DMS153 treated with DMSO at 0.1 percent for 48 hours (cell line): Measurements from ENCODE around the gene SESN3.
"Not testable (repeated sequence)": the region's sequence is repeated elsewhere in the genome, so short reads cannot be mapped to it uniquely, and the experiment has no call there.

Experiments used
- DNase-seq: peaks from one replicate; lab custom pipeline; 2025; ENCODE audit not compliant: unreplicated experiment; lab: John Stamatoyannopoulos, UW

Gene SESN3

GRCh38 chr11:95251896-95252295 is 20.9 kb upstream of the SESN3 start:
- not testable (repeated sequence) for DNase-seq

DNA sequence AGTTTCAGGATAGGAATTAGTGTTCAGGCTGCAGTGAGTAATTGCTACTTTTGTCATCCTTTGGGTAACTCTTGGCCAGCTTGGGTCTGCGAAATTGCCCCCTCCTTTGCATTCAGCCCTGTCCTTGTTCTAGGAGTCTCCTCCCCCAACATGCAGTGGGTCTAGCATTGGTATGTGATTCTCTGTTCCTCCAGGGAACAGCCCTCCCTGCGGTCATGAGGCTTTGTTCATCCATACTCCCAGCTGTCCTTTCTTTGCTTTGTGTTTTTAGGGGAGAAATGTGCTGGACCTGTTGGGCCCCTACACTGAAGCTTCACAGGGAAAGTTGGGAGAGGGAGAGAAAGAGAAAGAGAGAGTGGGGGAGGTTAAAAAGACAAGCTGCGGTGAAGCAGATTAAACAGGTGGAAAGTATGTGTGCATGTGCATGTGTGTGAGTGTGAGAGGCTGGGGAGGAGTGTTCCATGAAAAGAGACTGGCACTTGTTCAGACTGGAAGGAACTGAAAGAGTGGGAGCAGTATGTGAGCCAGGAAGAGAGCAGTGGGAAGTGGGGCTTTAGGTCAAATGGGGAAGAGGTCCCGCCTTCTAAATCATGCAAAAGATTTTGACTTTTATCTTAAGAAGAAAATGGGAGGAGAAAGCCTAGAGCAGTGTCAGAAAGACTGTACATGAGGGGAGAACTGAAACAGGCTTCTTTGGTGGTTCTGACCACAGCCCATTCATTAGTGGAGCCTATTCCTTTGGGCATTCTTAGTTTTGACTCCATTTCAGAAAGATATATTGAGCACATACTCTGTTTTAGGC is 17.9 kb upstream of the SESN3 start:
- no peak for DNase-seq

DNA sequence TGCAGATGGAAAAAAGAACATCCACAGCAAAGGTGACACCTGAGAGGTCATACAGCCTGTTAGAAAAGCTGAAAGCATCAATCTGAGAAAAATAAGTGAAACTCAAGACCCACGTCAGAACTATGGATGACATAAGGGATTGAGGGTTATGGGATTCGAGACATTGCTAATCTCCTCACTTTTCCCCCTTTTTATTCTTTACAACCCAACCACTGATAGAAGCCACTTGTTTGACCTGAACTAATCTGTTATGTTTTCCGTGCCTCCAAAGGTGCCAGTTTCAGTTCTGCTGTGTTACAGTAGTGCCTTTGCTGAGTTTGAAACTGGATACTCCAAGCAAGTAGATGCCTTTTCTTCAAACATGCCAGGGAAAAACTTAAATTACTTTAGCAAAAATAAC is 16.9 kb upstream of the SESN3 start:
- DNase-seq, result no peak

- DNase-seq, result peak; percentile 51
These were observed 16.2 kb upstream of the SESN3 start for GRCh38 chr11:95247127-95247684.

GRCh38 chr11:95245581-95245980 is 14.6 kb upstream of the SESN3 start:
- DNase-seq, result no peak

DNA sequence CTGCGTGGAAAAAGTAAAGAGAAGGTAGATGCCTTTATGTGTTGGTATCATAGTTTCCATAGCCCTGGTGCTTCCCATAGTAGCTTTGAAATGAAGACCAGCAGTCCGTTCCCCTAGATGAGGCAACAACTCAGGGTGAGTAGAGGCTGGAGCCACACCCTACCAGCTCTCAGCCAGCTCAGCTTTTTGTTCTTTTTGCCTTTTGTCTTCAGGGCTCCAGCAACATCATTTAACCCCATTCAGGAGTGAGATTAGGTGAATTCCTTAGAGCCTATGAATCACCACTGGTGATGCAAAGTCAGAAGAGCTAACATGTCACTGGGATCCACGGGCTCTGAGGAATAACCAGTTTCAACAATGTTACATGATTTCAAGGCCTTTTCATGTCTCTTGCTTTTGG is 14.0 kb upstream of the SESN3 start:
- no peak for DNase-seq

DNA sequence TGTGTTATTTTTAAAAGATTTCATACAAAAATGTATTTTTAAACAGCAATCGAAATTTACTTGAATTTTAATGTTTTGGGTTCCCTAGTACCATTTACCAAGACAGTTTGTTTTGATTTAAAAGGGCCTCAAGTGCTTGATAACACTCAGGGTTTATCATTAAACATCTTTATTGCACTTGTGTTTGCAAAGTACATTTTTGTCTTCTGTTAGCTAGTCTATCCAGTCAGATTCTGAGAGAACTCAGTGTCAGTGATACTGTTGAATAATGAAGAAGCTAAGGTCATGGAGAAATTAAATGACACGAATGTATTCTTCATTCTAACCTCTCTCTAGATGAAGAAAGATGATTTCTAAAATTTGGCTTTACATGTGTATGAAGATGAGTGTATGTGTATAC is 12.7 kb upstream of the SESN3 start:
- DNase-seq, result no peak

- DNase-seq, result no peak
These were observed 12.0 kb upstream of the SESN3 start for GRCh38 chr11:95242845-95243605.

- DNase-seq, result no peak
These were observed 11.3 kb upstream of the SESN3 start for GRCh38 chr11:95242091-95242844.

DNA sequence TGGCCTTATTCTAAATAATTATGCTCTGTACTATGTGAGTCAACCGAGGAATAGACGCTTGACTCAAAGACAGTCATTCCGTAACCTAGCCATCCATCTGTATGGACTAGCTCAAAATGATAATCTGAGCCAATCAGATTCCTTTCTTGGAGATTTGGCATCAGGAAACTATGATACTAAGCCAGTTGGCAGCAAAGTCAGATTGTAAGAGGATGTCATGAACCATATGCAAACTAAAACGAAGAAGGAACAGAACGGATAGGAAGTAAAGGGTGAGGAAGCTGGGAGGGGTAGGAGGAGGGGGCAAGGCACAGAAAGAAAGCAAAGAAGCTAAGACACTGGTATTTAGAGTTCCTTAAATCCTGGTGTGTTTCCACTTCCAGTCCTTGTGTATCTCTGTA is 10.7 kb upstream of the SESN3 start:
- no peak for DNase-seq

GRCh38 chr11:95239871-95240649 is 9.1 kb upstream of the SESN3 start:
- no peak for DNase-seq

DNA sequence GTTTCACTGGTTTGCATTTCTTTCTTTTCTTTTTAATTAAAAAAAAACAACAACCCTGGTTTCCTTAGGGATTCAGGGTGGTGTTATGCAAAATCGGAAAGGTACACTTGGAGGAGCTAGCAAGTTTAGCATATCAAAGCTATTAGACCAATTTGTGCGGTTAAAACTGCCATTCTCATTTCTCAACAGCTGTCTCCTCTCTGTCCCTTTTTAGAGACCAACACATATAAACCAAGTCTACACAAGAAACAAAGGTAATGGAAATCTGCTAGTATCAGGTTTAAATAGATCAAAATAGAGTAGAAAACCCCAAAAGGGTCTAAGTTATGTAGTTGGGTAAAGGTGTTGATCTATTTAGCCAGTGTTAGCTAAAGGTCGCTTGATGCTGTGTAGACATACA is 1.7 kb upstream of the SESN3 start:
- DNase-seq, result no peak

GRCh38 chr11:95231881-95232605 is 1.0 kb upstream of the SESN3 start:
- DNase-seq, result peak; percentile 53

DNA sequence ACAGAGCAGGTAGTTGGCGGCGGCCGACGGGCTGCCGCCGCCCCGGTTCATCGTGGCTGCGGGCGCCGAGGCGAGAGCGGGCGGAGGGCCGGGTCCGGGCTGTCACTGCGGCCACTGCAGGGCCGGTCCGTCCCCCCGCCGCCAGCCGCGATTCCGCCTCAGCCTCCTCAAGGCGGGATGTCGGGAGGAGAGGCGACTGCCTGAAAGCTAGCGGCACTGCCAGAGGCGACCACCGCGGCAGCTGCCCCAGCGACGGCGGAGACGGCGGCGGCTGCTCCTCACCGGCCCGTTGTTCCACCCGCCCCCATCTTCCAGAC is 234 bp downstream of the SESN3 start:
- DNase-seq, result no peak

GRCh38 chr11:95229993-95230809 is 801 bp downstream of the SESN3 start:
- DNase-seq, result no peak

DNA sequence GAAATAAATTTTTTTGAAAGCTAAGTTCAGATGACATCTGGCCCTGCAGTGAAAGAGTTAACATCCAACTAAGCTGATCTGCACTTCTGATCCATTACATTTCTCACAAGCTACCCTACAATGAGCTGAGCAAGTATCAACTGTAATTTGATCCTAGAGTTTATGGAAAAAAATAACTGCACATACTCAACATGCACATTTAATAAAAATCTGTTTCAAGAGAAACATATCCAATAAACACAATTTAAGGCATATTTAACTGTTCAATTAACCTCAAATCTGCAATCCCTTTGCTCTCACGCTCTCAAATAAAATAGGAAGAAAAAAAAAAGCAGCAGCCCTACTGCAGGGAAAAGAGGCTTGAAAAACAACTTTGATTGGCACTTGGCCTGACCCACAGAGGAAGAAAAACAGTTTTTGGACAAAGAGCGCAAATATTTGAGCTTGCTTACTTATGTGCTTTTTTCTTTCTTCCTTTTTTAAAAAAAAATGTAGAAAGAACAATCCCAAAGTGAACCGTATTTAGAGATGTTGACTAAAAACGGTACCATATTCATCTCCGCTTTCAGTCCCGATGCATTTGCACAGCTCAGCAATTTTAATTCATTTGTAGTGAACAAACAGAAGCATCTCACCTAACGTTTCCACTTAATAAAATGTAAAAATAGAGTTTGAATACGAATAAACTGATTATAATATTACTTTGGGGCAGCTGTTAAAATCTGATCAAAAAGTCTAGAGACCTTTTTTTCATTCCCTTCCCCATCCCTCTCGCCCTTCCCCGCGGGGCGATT is 1.6 kb downstream of the SESN3 start:
- peak; percentile 50 for DNase-seq

DNA sequence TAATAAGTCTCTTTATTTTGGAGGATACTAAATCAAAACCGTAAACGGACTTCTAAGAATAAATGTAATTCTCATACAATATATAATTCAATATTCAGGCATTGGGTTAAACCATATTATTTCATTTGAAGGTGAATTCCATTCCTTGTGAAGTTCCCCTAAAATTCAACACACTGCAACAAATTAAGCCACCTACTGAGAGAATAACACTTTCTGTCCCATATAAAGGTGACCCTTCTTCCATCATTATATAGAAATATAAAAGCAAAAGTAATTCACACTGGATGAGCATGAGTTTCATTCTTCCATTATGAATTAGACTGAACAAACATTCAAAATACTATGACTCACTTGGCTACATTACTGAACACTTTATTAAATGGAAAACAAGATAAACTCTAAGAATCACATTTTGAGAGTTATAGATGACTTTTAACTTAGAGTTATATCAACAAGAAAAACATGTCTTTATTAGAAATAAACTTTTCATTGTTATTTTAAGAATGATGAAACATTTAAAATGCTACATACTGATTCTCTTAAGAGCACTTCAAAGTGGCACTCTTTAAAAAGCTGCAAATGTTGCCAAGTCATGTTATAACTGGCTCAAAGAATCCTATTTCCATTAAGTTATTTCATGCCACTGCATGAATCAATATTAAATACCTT is 2.8 kb downstream of the SESN3 start:
- no peak for DNase-seq

- not testable (repeated sequence) for DNase-seq
These were observed 3.9 kb downstream of the SESN3 start for GRCh38 chr11:95227060-95227459.
